Loucy (cell line): Measurements from ENCODE around the gene INPP4A.

Experiments used
- EZH2phosphoT487 ChIP-seq: fragments of 200-600 bp; IDR thresholded peaks from 2 replicates; pipeline ENCODE4 v1.6.1; 2018; ENCODE audit warnings: antibody characterized with exemption, mild to moderate bottlenecking, moderate library complexity, borderline replicate concordance
- TF ChIP-seq, protein P1 (sequence below): fragments of 200-600 bp; sonication (generic); conservative IDR thresholded peaks from 2 replicates; pipeline ENCODE4 v1.5.1; 2014; ENCODE audit warnings: mild to moderate bottlenecking, antibody characterized with exemption, low read length

DNA sequence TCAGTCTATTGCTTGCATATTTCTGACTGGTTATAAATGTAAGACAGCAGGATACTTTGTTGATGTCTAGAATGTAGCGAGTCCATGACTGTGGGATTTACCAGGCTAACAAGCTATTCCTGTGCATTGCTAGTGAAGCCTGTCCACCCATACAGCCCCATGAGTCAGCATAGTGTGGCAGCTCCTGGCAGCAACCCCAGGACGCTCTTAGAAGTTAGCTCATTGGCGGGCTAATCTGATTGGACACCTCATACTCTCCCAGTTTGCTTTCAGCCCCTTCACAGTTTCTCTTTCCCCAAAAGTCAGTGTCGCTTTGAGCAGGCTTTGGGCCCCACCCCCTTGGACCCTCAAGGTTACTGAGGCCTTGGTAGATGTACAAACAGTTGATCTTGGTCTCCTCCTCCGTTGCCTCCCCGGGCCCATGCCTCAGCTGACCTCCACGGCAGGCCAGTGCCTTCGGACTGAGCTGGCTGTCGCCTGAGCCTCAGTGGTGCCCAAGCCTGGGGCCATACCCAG is 115.7 kb downstream of the INPP4A start:
- TF ChIP-seq, protein P1, sequence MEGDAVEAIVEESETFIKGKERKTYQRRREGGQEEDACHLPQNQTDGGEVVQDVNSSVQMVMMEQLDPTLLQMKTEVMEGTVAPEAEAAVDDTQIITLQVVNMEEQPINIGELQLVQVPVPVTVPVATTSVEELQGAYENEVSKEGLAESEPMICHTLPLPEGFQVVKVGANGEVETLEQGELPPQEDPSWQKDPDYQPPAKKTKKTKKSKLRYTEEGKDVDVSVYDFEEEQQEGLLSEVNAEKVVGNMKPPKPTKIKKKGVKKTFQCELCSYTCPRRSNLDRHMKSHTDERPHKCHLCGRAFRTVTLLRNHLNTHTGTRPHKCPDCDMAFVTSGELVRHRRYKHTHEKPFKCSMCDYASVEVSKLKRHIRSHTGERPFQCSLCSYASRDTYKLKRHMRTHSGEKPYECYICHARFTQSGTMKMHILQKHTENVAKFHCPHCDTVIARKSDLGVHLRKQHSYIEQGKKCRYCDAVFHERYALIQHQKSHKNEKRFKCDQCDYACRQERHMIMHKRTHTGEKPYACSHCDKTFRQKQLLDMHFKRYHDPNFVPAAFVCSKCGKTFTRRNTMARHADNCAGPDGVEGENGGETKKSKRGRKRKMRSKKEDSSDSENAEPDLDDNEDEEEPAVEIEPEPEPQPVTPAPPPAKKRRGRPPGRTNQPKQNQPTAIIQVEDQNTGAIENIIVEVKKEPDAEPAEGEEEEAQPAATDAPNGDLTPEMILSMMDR, result no peak
- TF ChIP-seq EZH2phosphoT487, result no peak
